ENCODE measurements around the gene ARPP21.

- TF ChIP-seq CTCF (IDR thresholded peaks at IDR 0.05; ENCODE audit: poor library complexity, severe bottlenecking), result no peak
- TF ChIP-seq SMC3 (conservative IDR thresholded peaks at IDR 0.05; ENCODE audit: poor library complexity), result no peak
Measured at GRCh38 chr3:35688826-35689225, 49.5 kb downstream of the ARPP21 start.

Measured in neural cell (in vitro differentiated cells).